Measurements from ENCODE around the gene PSMB7.

Gene PSMB7

DNA sequence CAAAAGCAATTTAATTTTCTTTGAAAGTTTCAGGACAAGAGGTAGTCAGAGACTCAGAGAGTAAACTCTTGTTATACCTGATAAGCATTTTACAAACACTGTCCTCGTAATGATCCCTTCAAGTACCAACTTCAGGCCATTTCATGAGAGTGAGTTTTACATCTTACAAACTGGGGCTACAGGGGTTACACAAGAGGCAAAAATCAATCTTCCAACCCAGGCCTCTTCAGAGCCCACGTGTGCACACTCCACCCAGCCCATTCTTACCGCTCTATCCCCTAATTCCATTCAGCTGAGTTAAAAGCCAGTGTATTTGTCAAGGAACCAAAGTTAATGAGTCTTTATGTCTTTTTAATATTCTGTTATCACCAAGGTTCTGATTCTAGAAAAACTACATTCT, 46.5 kb downstream of the PSMB7 start:
- peaks cover 74% of the 10 kb centered on the region; the same call in 1 of the 2 replicates for H3K79me2 ChIP-seq (ENCODE audit: insufficient read depth, low read length)
- peaks cover 5% of the 10 kb centered on the region for H3K36me3 ChIP-seq (ENCODE audit: insufficient read depth, low read length)
- H3K9ac ChIP-seq (ENCODE audit: low read depth, low read length, poor library complexity, severe bottlenecking), result no peak overlapping the region
- H4K20me1 ChIP-seq (ENCODE audit: insufficient read depth, low read length, poor library complexity, severe bottlenecking), result no peaks in the 10 kb centered on the region
- no peaks in the 10 kb centered on the region for H3K9me2 ChIP-seq (replicated peaks; ENCODE audit: low read depth, low read length)
- H3K9me3 ChIP-seq (ENCODE audit: insufficient read depth, low read depth, low read length), result no peaks in the 10 kb centered on the region
- TF ChIP-seq EZH2phosphoT487 (IDR thresholded peaks at IDR 0.05; ENCODE audit: borderline replicate concordance), result no peak
- TF ChIP-seq, protein P1, sequence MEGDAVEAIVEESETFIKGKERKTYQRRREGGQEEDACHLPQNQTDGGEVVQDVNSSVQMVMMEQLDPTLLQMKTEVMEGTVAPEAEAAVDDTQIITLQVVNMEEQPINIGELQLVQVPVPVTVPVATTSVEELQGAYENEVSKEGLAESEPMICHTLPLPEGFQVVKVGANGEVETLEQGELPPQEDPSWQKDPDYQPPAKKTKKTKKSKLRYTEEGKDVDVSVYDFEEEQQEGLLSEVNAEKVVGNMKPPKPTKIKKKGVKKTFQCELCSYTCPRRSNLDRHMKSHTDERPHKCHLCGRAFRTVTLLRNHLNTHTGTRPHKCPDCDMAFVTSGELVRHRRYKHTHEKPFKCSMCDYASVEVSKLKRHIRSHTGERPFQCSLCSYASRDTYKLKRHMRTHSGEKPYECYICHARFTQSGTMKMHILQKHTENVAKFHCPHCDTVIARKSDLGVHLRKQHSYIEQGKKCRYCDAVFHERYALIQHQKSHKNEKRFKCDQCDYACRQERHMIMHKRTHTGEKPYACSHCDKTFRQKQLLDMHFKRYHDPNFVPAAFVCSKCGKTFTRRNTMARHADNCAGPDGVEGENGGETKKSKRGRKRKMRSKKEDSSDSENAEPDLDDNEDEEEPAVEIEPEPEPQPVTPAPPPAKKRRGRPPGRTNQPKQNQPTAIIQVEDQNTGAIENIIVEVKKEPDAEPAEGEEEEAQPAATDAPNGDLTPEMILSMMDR (conservative IDR thresholded peaks at IDR 0.05; ENCODE audit: low read length), result no peak
- no peak overlapping the region for H2AFZ ChIP-seq (ENCODE audit: low read length)
- H3K4me3 ChIP-seq (ENCODE audit: low read length, poor library complexity, severe bottlenecking), result no peak overlapping the region
- H3F3A ChIP-seq (ENCODE audit: low read depth), result no peaks in the 10 kb centered on the region
- H3K4me1 ChIP-seq (ENCODE audit: insufficient read depth, low read length, poor library complexity, severe bottlenecking), result no peaks in the 10 kb centered on the region
- no peaks in the 10 kb centered on the region for H3K27me3 ChIP-seq (ENCODE audit: insufficient read depth, low read length, poor library complexity, severe bottlenecking)
- H3K4me2 ChIP-seq (ENCODE audit: low read depth, low read length, poor library complexity, severe bottlenecking), result no peak overlapping the region

GRCh38 chr9:124366476-124367220, 48.6 kb downstream of the PSMB7 start:
- Histone ChIP-seq H3K4me3 (ENCODE audit: low read length, poor library complexity, severe bottlenecking) (no peak overlapping the region), H4K20me1 (ENCODE audit: insufficient read depth, low read length, poor library complexity, severe bottlenecking) (no peaks in the 10 kb centered on the region)
- TF ChIP-seq EZH2phosphoT487 (IDR thresholded peaks at IDR 0.05; ENCODE audit: borderline replicate concordance), result no peak
- TF ChIP-seq, protein P1 (conservative IDR thresholded peaks at IDR 0.05; ENCODE audit: low read length), result no peak

GRCh38 chr9:124365036-124365435, 50.2 kb downstream of the PSMB7 start:
- no peak overlapping the region for H3K4me3 ChIP-seq (ENCODE audit: low read length, poor library complexity, severe bottlenecking)
- H3F3A ChIP-seq (ENCODE audit: low read depth), result no peaks in the 10 kb centered on the region
- no peak overlapping the region for H3K9ac ChIP-seq (ENCODE audit: low read depth, low read length, poor library complexity, severe bottlenecking)
- peaks cover 6% of the 10 kb centered on the region for H4K20me1 ChIP-seq (ENCODE audit: insufficient read depth, low read length, poor library complexity, severe bottlenecking)
- H3K4me2 ChIP-seq (ENCODE audit: low read depth, low read length, poor library complexity, severe bottlenecking), result no peak overlapping the region
- H2AFZ ChIP-seq (ENCODE audit: low read length), result no peak overlapping the region
- no peaks in the 10 kb centered on the region for H3K9me3 ChIP-seq (ENCODE audit: insufficient read depth, low read depth, low read length)
- TF ChIP-seq EZH2phosphoT487 (IDR thresholded peaks at IDR 0.05; ENCODE audit: borderline replicate concordance), result no peak
- TF ChIP-seq, protein P1 (conservative IDR thresholded peaks at IDR 0.05; ENCODE audit: low read length), result no peak
- H3K79me2 ChIP-seq (ENCODE audit: insufficient read depth, low read length), result peaks cover 82% of the 10 kb centered on the region; the same call in 1 of the 2 replicates
- no peaks in the 10 kb centered on the region for H3K27me3 ChIP-seq (ENCODE audit: insufficient read depth, low read length, poor library complexity, severe bottlenecking)
- no peaks in the 10 kb centered on the region for H3K4me1 ChIP-seq (ENCODE audit: insufficient read depth, low read length, poor library complexity, severe bottlenecking)
- H3K36me3 ChIP-seq (ENCODE audit: insufficient read depth, low read length), result peaks cover 3% of the 10 kb centered on the region; the same call in 1 of the 2 replicates
- H3K9me2 ChIP-seq (replicated peaks; ENCODE audit: low read depth, low read length), result no peaks in the 10 kb centered on the region

More at GRCh38 chr9:124366476-124367220, 48.6 kb downstream of the PSMB7 start:
- no peaks in the 10 kb centered on the region for H3K9me3 ChIP-seq (ENCODE audit: insufficient read depth, low read depth, low read length)
- H3K79me2 ChIP-seq (ENCODE audit: insufficient read depth, low read length), result peaks cover 75% of the 10 kb centered on the region; the same call in 1 of the 2 replicates
- H3K27me3 ChIP-seq (ENCODE audit: insufficient read depth, low read length, poor library complexity, severe bottlenecking), result no peaks in the 10 kb centered on the region
- peaks cover 3% of the 10 kb centered on the region; the same call in 1 of the 2 replicates for H3K36me3 ChIP-seq (ENCODE audit: insufficient read depth, low read length)
- no peaks in the 10 kb centered on the region for H3F3A ChIP-seq (ENCODE audit: low read depth)
- no peak overlapping the region for H3K9ac ChIP-seq (ENCODE audit: low read depth, low read length, poor library complexity, severe bottlenecking)
- H3K9me2 ChIP-seq (replicated peaks; ENCODE audit: low read depth, low read length), result no peaks in the 10 kb centered on the region
- no peak overlapping the region for H3K4me2 ChIP-seq (ENCODE audit: low read depth, low read length, poor library complexity, severe bottlenecking)
- H2AFZ ChIP-seq (ENCODE audit: low read length), result no peak overlapping the region
- H3K4me1 ChIP-seq (ENCODE audit: insufficient read depth, low read length, poor library complexity, severe bottlenecking), result no peaks in the 10 kb centered on the region
